A549 treated with GW870086 at 1 μM for 4 hours (cell line): ENCODE data around the gene LY6G6C. TPM values are rescaled to one million over a fixed set of nuclear protein-coding genes. Genes with fewer than 3 reads are reported as not detected.

Experiments used
- total RNA-seq: library from RNA; stranded (reverse); fragments of 200-300 nt; extraction: Qiagen RNA extraction; gene quantifications from 5 replicates; pipeline ENCODE4 v1.2.3, GENCODE V29; 2022; ENCODE audit warnings: low read depth

The LY6G6C gene, protein sequence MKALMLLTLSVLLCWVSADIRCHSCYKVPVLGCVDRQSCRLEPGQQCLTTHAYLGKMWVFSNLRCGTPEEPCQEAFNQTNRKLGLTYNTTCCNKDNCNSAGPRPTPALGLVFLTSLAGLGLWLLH
- 0.14 TPM in 1 of 5 replicates, not detected in the others for total RNA-seq

DNA sequence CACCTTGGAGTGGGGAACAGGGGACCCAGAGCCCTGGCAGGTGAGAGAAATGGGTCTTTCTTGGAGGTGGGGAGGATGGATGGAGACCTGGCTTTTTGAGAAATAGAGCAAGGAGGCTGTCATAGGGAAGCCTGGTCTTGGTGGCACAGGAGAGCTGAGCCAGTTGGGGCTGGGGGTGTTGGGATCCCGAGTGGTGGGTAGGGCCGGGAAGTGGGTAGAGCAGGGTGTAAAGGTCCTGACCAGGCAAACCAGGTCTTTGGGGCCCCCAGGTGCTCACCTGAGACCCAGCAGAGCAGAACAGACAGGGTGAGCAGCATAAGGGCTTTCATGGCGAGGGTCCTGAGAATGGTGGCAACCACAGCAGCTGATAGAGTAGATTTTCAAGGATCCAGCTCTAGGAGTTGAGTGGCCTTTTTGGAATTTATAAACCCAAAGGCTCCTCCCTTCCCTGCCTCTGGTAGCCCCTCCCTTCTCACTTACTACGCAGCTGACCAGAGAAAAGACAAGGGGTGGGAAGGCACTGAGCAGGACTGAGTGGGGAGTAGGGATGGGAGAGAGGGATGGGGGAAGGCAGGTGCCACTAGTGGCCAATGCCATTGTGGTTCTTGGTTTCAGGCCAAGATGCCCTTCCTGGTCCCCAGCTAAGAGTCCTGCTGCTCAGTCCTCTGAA, at the start of gene LY6G6C:
Gene LY6G6C, minus strand, starts transcription at position 396 of the 670 bp plus-strand sequence. Its CDS starts 67 bp downstream, at position 329.

DNA sequence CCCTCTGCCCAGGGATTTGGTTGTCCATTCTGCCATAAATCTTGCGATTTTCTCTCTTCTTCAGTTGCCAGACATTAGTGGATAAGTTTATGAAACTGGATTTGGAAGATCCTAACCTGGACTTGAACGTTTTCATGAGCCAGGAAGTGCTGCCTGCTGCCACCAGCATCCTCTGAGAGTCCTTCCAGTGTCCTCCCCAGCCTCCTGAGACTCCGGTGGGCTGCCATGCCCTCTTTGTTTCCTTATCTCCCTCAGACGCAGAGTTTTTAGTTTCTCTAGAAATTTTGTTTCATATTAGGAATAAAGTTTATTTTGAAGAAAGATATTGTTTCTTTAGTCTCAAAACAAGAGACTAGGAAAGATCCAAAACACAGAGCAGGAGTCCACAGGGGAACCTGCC, 40.8 kb upstream of the LY6G6C start, which contains the start of gene SAPCD1:
Gene SAPCD1, plus strand, starts transcription at position 301 of the 400 bp plus-strand sequence. CDS start 399 bp downstream, outside the sequence.

GRCh38 chr6:31739639-31740396, 18.3 kb upstream of the LY6G6C start, which contains the start of gene MSH5:
Gene MSH5 (plus strand): TSS chr6:31740005. CDS start chr6:31740467, 462 bp downstream.

DNA sequence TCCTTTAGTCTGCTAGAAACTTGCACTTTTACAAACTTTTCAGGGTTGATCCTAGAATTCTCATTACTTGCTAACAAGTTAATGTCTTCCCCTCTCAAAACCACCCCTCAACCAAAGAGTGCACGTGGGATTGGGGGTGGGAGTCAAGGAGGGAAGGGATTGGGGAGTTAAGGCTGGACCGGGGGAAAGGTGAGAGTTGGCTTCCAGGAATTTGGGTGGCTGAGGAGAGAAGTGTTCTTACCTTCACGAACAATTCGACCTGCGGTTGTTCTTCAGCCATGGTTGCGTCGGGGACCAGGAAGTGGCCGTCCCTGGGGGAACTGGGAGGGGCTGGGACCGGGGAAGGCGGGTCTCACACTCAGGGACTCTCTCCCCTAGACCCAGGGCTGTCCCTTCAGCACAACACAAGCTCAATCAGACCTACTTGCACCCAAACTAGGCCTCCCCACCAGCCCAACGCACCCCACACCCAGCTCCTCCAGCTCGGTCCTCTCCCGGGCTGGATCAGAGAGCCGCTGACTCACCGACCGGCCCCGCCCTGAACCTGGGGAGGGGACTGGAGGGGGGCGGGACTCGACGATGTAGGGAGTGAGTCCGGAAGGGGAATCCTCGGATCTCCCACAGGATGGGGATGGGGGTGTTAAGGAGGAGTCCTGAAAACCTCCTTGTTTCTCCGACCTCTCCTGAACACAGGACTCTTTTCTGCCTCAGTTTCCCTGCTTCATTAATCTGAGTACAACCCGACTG, 14.6 kb upstream of the LY6G6C start, which contains the start of gene CLIC1:
Gene CLIC1, minus strand, starts transcription at position 510 of the 747 bp plus-strand sequence. Its CDS starts 230 bp downstream, at position 280.

GRCh38 chr6:31728767-31729514, 7.4 kb upstream of the LY6G6C start, which contains the start of gene DDAH2:
Gene DDAH2 (minus strand): TSS chr6:31729299. CDS start chr6:31729161, 138 bp downstream.

GRCh38 chr6:31723245-31723979, 1.9 kb upstream of the LY6G6C start, which contains the start of gene MPIG6B:
Gene MPIG6B (plus strand): TSS chr6:31723373. CDS start chr6:31723384, 11 bp downstream.

GRCh38 chr6:31715022-31715958, 6.3 kb downstream of the LY6G6C start, which contains the start of gene LY6G6D:
Gene LY6G6D (plus strand): TSS chr6:31715348. CDS start chr6:31715356, 8 bp downstream.

GRCh38 chr6:31706599-31706998, 14.9 kb downstream of the LY6G6C start, which contains the start of gene LY6G6F:
Gene LY6G6F (plus strand): TSS chr6:31706866. CDS start chr6:31706907, 41 bp downstream.

GRCh38 chr6:31702819-31703716, 18.5 kb downstream of the LY6G6C start, which contains the start of gene ABHD16A:
Gene ABHD16A (minus strand): TSS chr6:31703324. CDS start chr6:31703281, 43 bp downstream.

DNA sequence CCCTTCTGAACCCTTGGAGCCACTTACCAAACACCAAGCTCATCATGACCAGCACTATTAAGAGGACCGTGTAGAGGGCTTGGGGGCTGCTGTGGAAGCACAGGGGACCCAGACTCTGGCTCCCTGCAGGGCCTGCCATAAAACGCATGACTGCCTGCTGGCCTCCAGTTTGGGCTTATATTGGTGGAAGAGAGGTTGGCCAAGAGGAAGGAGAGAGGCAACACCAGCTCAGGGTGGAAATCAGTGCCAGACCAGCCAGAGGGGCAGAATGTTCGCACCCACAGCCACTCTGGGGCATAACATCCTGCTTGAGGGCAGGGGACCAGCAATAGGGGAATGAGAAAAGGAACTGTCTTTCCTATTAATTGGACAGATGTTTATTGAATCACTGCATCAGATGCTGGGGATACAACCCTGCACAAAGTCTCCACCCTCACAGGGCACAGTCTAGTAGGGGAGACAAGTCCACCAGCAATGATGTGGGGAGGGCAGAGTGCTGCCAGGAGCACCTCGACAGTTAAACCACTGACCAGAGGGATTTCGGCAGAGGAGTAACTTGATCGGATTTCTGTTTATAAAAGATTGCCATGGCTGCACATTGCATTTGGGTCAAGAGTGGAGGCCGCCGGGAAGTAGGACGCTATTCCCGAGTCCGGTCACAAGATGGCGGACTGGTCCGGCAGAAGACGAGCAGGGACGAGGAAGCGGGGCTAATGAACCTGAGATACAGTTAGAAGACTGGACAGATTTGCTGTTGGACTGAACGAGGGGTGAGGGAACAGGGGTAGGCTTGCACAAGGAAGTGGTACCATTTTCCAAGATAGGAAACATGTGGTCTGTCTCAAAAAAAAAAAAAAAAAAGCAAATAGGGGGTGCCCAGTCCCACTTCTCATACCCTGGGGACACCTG, 41.1 kb downstream of the LY6G6C start, which contains the start of gene LY6G5C:
Gene LY6G5C, minus strand, starts transcription at position 842 of the 909 bp plus-strand sequence. Its CDS starts 694 bp downstream, at position 148.

DNA sequence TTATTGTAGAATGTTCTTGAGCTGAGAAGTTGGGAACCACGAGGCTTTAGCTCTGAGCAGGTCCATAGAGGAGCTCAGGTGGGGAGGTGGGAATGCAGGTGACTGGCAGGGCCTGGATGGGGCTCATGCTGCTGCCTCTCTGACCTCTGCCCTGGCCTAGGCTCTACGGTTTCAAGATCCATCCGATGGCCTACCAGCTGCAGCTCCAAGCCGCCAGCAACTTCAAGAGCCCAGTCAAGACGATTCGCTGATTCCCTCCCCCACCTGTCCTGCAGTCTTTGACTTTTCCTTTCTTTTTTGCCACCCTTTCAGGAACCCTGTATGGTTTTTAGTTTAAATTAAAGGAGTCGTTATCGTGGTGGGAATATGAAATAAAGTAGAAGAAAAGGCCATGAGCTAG, 51.9 kb downstream of the LY6G6C start, which contains the start of gene LY6G5B:
Gene LY6G5B, plus strand, starts transcription at position 301 of the 400 bp plus-strand sequence. CDS start 975 bp downstream, outside the sequence.

Other genes with a start within 250 kb of the LY6G6C start
- 6.2 to 8.4 TPM (median 7.1 TPM) in 5 replicates for gene MICB, start 223.6 kb downstream of the LY6G6C start, total RNA-seq
- not detected in 5 replicates for gene MCCD1, start 192.8 kb downstream of the LY6G6C start, total RNA-seq
- gene DDX39B, start 179.7 kb downstream of the LY6G6C start, total RNA-seq: 324 to 377 TPM (median 358 TPM) in 5 replicates
- 0.55 to 1.2 TPM (median 0.83 TPM) in 5 replicates for gene ATP6V1G2, start 175.1 kb downstream of the LY6G6C start, total RNA-seq
- gene NFKBIL1, start 174.1 kb downstream of the LY6G6C start, total RNA-seq: 10.4 to 11.2 TPM (median 11.1 TPM) in 5 replicates
- gene LTA, start 149.5 kb downstream of the LY6G6C start, total RNA-seq: 0.17 to 0.34 TPM in 2 of 5 replicates, not detected in the others
- 0.16 TPM in 1 of 5 replicates, not detected in the others for gene TNF, start 146.2 kb downstream of the LY6G6C start, total RNA-seq
- 0.21 to 0.65 TPM (median 0.29 TPM) in 4 of 5 replicates, not detected in the other for gene LTB, start 139.3 kb downstream of the LY6G6C start, total RNA-seq
- 0.30 to 0.66 TPM in 2 of 5 replicates, not detected in the others for gene LST1, start 135.5 kb downstream of the LY6G6C start, total RNA-seq
- gene NCR3, start 128.7 kb downstream of the LY6G6C start, total RNA-seq: not detected in 5 replicates
- not detected in 5 replicates for gene AIF1, start 106.5 kb downstream of the LY6G6C start, total RNA-seq
- gene PRRC2A, start 101.0 kb downstream of the LY6G6C start, total RNA-seq: 66.6 to 89.8 TPM (median 85.0 TPM) in 5 replicates
- gene BAG6, start 69.1 kb downstream of the LY6G6C start, total RNA-seq: 114 to 149 TPM (median 138 TPM) in 5 replicates
- 2.6 to 4.5 TPM (median 3.1 TPM) in 5 replicates for gene APOM, start 65.9 kb downstream of the LY6G6C start, total RNA-seq
- 10.6 to 12.7 TPM (median 12.1 TPM) in 5 replicates for gene C6orf47, start 61.0 kb downstream of the LY6G6C start, total RNA-seq
- 8.2 to 10.4 TPM (median 9.7 TPM) in 5 replicates for gene GPANK1, start 56.7 kb downstream of the LY6G6C start, total RNA-seq
- gene CSNK2B, start 55.7 kb downstream of the LY6G6C start, total RNA-seq: 167 to 186 TPM (median 177 TPM) in 5 replicates
- gene LY6G5B, start 51.8 kb downstream of the LY6G6C start, total RNA-seq: 3.6 to 5.4 TPM (median 4.3 TPM) in 5 replicates
- 1.3 to 2.5 TPM (median 1.7 TPM) in 5 replicates for gene LY6G5C, start 40.7 kb downstream of the LY6G6C start, total RNA-seq
- gene ABHD16A, start 18.4 kb downstream of the LY6G6C start, total RNA-seq: 12.8 to 19.4 TPM (median 18.7 TPM) in 5 replicates
- not detected in 5 replicates for gene LY6G6F, start 14.9 kb downstream of the LY6G6C start, total RNA-seq
- not detected in 5 replicates for gene LY6G6D, start 6.4 kb downstream of the LY6G6C start, total RNA-seq
- gene MPIG6B, start 1.6 kb upstream of the LY6G6C start, total RNA-seq: not detected in 5 replicates
- 26.8 to 31.8 TPM (median 27.9 TPM) in 5 replicates for gene DDAH2, start 7.6 kb upstream of the LY6G6C start, total RNA-seq
- gene CLIC1, start 14.8 kb upstream of the LY6G6C start, total RNA-seq: 486 to 498 TPM (median 493 TPM) in 5 replicates
- 10.5 to 13.8 TPM (median 12.5 TPM) in 5 replicates for gene MSH5, start 18.3 kb upstream of the LY6G6C start, total RNA-seq
- 1.6 to 3.9 TPM (median 3.7 TPM) in 5 replicates for gene SAPCD1, start 40.9 kb upstream of the LY6G6C start, total RNA-seq
- 1.2 to 2.0 TPM (median 1.5 TPM) in 5 replicates for gene VWA7, start 55.6 kb upstream of the LY6G6C start, total RNA-seq
- 47.4 to 59.1 TPM (median 53.3 TPM) in 5 replicates for gene VARS1, start 74.0 kb upstream of the LY6G6C start, total RNA-seq
- gene LSM2, start 85.2 kb upstream of the LY6G6C start, total RNA-seq: 52.2 to 66.7 TPM (median 61.9 TPM) in 5 replicates
- 0.82 to 1.5 TPM (median 1.3 TPM) in 5 replicates for gene HSPA1L, start 93.5 kb upstream of the LY6G6C start, total RNA-seq
- gene HSPA1A, start 93.8 kb upstream of the LY6G6C start, total RNA-seq: 148 to 264 TPM (median 205 TPM) in 5 replicates
- 116 to 191 TPM (median 162 TPM) in 5 replicates for gene HSPA1B, start 106.0 kb upstream of the LY6G6C start, total RNA-seq
- gene NEU1, start 141.1 kb upstream of the LY6G6C start, total RNA-seq: 24.9 to 34.9 TPM (median 25.5 TPM) in 5 replicates
- gene SLC44A4, start 157.3 kb upstream of the LY6G6C start, total RNA-seq: 0.05 to 0.21 TPM in 2 of 5 replicates, not detected in the others
- gene EHMT2, start 176.0 kb upstream of the LY6G6C start, total RNA-seq: 23.1 to 27.6 TPM (median 27.1 TPM) in 5 replicates
- gene ZBTB12, start 180.3 kb upstream of the LY6G6C start, total RNA-seq: 3.1 to 4.0 TPM (median 3.5 TPM) in 5 replicates
- gene C2, start 206.0 kb upstream of the LY6G6C start, total RNA-seq: 0.07 to 0.43 TPM (median 0.23 TPM) in 5 replicates
- gene CFB, start 224.3 kb upstream of the LY6G6C start, total RNA-seq: 1.6 to 3.3 TPM (median 2.4 TPM) in 5 replicates
- gene NELFE, start 237.2 kb upstream of the LY6G6C start, total RNA-seq: 73.9 to 80.8 TPM (median 79.3 TPM) in 5 replicates
- 16.7 to 25.7 TPM (median 25.0 TPM) in 5 replicates for gene SKIC2, start 237.4 kb upstream of the LY6G6C start, total RNA-seq